H1 (cell line): ENCODE results near the gene NXT2. TPM values are rescaled to one million over a fixed set of nuclear protein-coding genes. Genes with fewer than 3 reads are reported as not detected.

Source experiments
- CTCF ChIA-PET: fragments of 300-600 bp; sonication (Branson Sonifier 250); formaldehyde crosslinking; loops from one replicate; lab custom pipeline; 2021; ENCODE audit not compliant: partially characterized antibody; lab: Charles Lee
- POLR2A ChIA-PET: fragments of 300-600 bp; sonication (Branson Sonifier 250); formaldehyde crosslinking; loops from one replicate; lab custom pipeline; 2021; ENCODE audit warnings: inconsistent platforms; ENCODE audit not compliant: partially characterized antibody; lab: Charles Lee
- DNase-seq, 2 experiments: peaks; one replicate each; pipeline versions ENCODE4 v3.0.0 to v3.0.0-alpha.2; 2010 to 2022; ENCODE audit warnings: low spot score in 2 of 2, low read depth in 1 of 2, mixed read lengths in 1 of 2
- FAIRE-seq: peaks from 2 replicates; lab custom pipeline; 2011; peaks lifted over from hg19 to GRCh38; lab: Jason Lieb, UNC
- H2AFZ ChIP-seq: 2 replicates; pipeline ENCODE4 v1.8.1; 2012; ENCODE audit warnings: low read length, inconsistent platforms
- H2AK5ac ChIP-seq: 2 replicates; pipeline ENCODE4 v1.6.1; 2013; ENCODE audit warnings: low read depth, low read length
- H2BK120ac ChIP-seq: replicated peaks from 2 replicates; pipeline ENCODE3; 2013; ENCODE audit warnings: low read depth, low read length, inconsistent platforms
- H2BK12ac ChIP-seq: 2 replicates; pipeline ENCODE4 v1.6.1; 2013; ENCODE audit warnings: low read depth, low read length
- H2BK15ac ChIP-seq: 2 replicates; pipeline ENCODE4 v1.6.1; 2013; ENCODE audit warnings: low read length
- H2BK20ac ChIP-seq: 2 replicates; pipeline ENCODE4 v1.6.1; 2013; ENCODE audit warnings: low read length
- H2BK5ac ChIP-seq: 2 replicates; pipeline ENCODE4 v1.6.1; 2013; ENCODE audit warnings: low read depth, low read length
- H3K14ac ChIP-seq: 2 replicates; pipeline ENCODE4 v1.6.1; 2013; ENCODE audit warnings: inconsistent platforms; ENCODE audit not compliant: insufficient read length
- H3K18ac ChIP-seq: 2 replicates; pipeline ENCODE4 v1.6.1; 2013; ENCODE audit warnings: low read length; ENCODE audit errors: extremely low read depth
- H3K23ac ChIP-seq: 2 replicates; pipeline ENCODE4 v1.6.1; 2013; ENCODE audit warnings: inconsistent platforms; ENCODE audit not compliant: insufficient read length
- H3K23me2 ChIP-seq: 2 replicates; pipeline ENCODE4 v1.6.1; 2013; ENCODE audit warnings: low read depth, low read length
- H3K27ac ChIP-seq: 2 replicates; pipeline ENCODE4 v1.6.1; 2011; ENCODE audit warnings: low read depth, low read length, inconsistent platforms
- H3K27me3 ChIP-seq, 4 experiments: replicated peaks in 1 of 4; 1 replicate in 1 of 4; 2 replicates in 3 of 4; pipeline versions ENCODE4 v1.6.1 to v1.8.1; 2011 to 2013; ENCODE audit warnings: low read length in 3 of 4, mild to moderate bottlenecking in 3 of 4, inconsistent platforms in 2 of 4, mixed read lengths in 2 of 4, moderate library complexity in 1 of 4; ENCODE audit not compliant: control insufficient read depth in 3 of 4, insufficient read depth in 3 of 4; ENCODE audit errors: extremely low read depth in 1 of 4
- H3K36me3 ChIP-seq, 4 experiments: 2 replicates each; pipeline versions ENCODE4 v1.6.1 to v1.8.1; 2011 to 2013; ENCODE audit warnings: mild to moderate bottlenecking in 4 of 4, low read length in 3 of 4, moderate library complexity in 2 of 4, control low read depth in 1 of 4, inconsistent platforms in 1 of 4; ENCODE audit not compliant: insufficient read depth in 4 of 4, control insufficient read depth in 2 of 4
- H3K4ac ChIP-seq: replicated peaks from 2 replicates; pipeline ENCODE3; 2013; ENCODE audit warnings: low read length, low read depth, mixed read lengths, inconsistent platforms; ENCODE audit not compliant: insufficient read length
- H3K4me1 ChIP-seq, 4 experiments: replicated peaks in 1 of 4; 1 replicate in 1 of 4; 2 replicates in 3 of 4; pipeline versions ENCODE4 v1.6.1 to v1.8.1; 2011 to 2013; ENCODE audit warnings: low read length in 3 of 4, inconsistent platforms in 2 of 4, mixed read lengths in 1 of 4; ENCODE audit not compliant: insufficient read depth in 4 of 4, control insufficient read depth in 3 of 4
- H3K4me2 ChIP-seq, 2 experiments: 2 replicates each; pipeline versions ENCODE4 v1.6.1 to v1.8.1; 2011 to 2013; ENCODE audit warnings: low read depth in 2 of 2, low read length in 2 of 2, control low read depth in 1 of 2, inconsistent platforms in 1 of 2, mild to moderate bottlenecking in 1 of 2; ENCODE audit not compliant: insufficient read depth in 1 of 2
- H3K4me3 ChIP-seq, 4 experiments: fragments of 200-600, 300-600 bp in 1 of 4; sonication (generic), shearing (Covaris generic), sonication (Bioruptor Twin) in 1 of 4; 2 replicates each; pipeline versions ENCODE4 v1.5.1 to v1.8.1; 2011 to 2016; ENCODE audit warnings: low read length in 4 of 4, low read depth in 3 of 4, control low read depth in 2 of 4, inconsistent platforms in 2 of 4, mild to moderate bottlenecking in 2 of 4, mixed read lengths in 1 of 4, moderate library complexity in 1 of 4; ENCODE audit not compliant: insufficient read depth in 2 of 4; ENCODE audit errors: extremely low read depth in 1 of 4
- H3K56ac ChIP-seq: replicated peaks from 2 replicates; pipeline ENCODE3; 2013; ENCODE audit warnings: low read depth, mild to moderate bottlenecking, mixed read lengths, low read length, inconsistent platforms; ENCODE audit not compliant: insufficient read length
- H3K79me1 ChIP-seq: 2 replicates; pipeline ENCODE4 v1.6.1; 2013; ENCODE audit warnings: low read depth, low read length, control low read depth
- H3K79me2 ChIP-seq, 2 experiments: 2 replicates each; pipeline versions ENCODE4 v1.6.1 to v1.8.1; 2012 to 2013; ENCODE audit warnings: low read length in 2 of 2, mild to moderate bottlenecking in 2 of 2, inconsistent platforms in 1 of 2; ENCODE audit not compliant: insufficient read depth in 2 of 2, control insufficient read depth in 1 of 2
- H3K9ac ChIP-seq, 4 experiments: replicated peaks in 1 of 4; 1 replicate in 1 of 4; 2 replicates in 3 of 4; pipeline versions ENCODE4 v1.6.1 to v1.8.1; 2011 to 2013; ENCODE audit warnings: low read depth in 3 of 4, low read length in 3 of 4, control low read depth in 2 of 4, mild to moderate bottlenecking in 2 of 4, moderate library complexity in 2 of 4, inconsistent platforms in 1 of 4; ENCODE audit errors: extremely low read depth in 1 of 4
- H3K9me3 ChIP-seq, 2 experiments: 2 replicates each; pipeline versions ENCODE4 v1.6.1 to v1.8.1; 2012 to 2013; ENCODE audit warnings: mild to moderate bottlenecking in 2 of 2, moderate library complexity in 2 of 2, control low read depth in 1 of 2, inconsistent platforms in 1 of 2, low read depth in 1 of 2, low read length in 1 of 2, mixed read lengths in 1 of 2; ENCODE audit not compliant: insufficient read depth in 2 of 2
- H4K20me1 ChIP-seq, 2 experiments: replicated peaks in 1 of 2; 2 replicates each; pipeline versions ENCODE3 to v1.8.1; 2011 to 2013; ENCODE audit warnings: inconsistent platforms in 2 of 2, low read length in 2 of 2, mild to moderate bottlenecking in 1 of 2; ENCODE audit not compliant: insufficient read depth in 2 of 2, control insufficient read depth in 1 of 2
- H4K5ac ChIP-seq: 2 replicates; pipeline ENCODE4 v1.6.1; 2013; ENCODE audit warnings: low read length, low read depth, mixed read lengths, inconsistent platforms; ENCODE audit not compliant: insufficient read length
- H4K8ac ChIP-seq: 2 replicates; pipeline ENCODE4 v1.8.0; 2013; ENCODE audit warnings: mild to moderate bottlenecking, moderate library complexity, low read length, inconsistent platforms; ENCODE audit not compliant: insufficient read depth; ENCODE audit errors: extremely low read depth
- H4K91ac ChIP-seq: replicated peaks from 2 replicates; pipeline ENCODE3; 2013; ENCODE audit warnings: low read length, mixed read lengths, inconsistent platforms; ENCODE audit not compliant: insufficient read length
- KDM5A ChIP-seq: fragments of 200-600 bp; IDR thresholded peaks from 2 replicates; pipeline ENCODE4 v1.7.1; 2012; ENCODE audit warnings: mild to moderate bottlenecking, low read length, inconsistent platforms, mixed read lengths
- WGBS, 2 experiments: shearing (Covaris generic) in 1 of 2; methylation state at CpG; one replicate each; pipeline versions ENCODE4 v1.1.6 to v1.1.7; 2013 to 2015; ENCODE audit warnings: low lambda C conversion rate in 2 of 2, mixed read lengths in 2 of 2, inconsistent platforms in 1 of 2, low coverage in 1 of 2, missing lambda C conversion rate in 1 of 2; ENCODE audit not compliant: insufficient replicate concordance in 2 of 2, insufficient coverage in 1 of 2, insufficient read length in 1 of 2; ENCODE audit errors: extremely low coverage in 1 of 2, missing lambda C conversion rate in 1 of 2; 5-methylcytosine and 5-hydroxymethylcytosine counted together
- polyA plus RNA-seq, 7 experiments: library from polyadenylated mRNA; depleted of rRNA in 3 of 7; stranded (reverse) in 5 of 7; unstranded in 2 of 7; fragments of >200 nt in 5 of 7; fragments of 200-250 nt in 2 of 7; gene quantifications; 1 replicate in 5 of 7; 2 replicates in 1 of 7; 4 replicates in 1 of 7; pipeline versions ENCODE4 v1.2.1 to v1.2.3, GENCODE V29; 2011 to 2013; ENCODE audit warnings: missing spikeins in 2 of 7, mixed read lengths in 2 of 7
- total RNA-seq: library from RNA; stranded (reverse); fragmentation: NEBNext Ultra II Directional; extraction: Animal tissue kit (Norgen Biotek cat#: 25700); gene quantifications from 2 replicates; pipeline ENCODE4 v1.2.1, GENCODE V29; 2021

Gene NXT2
- total and polyA plus RNA-seq, 2 of the 8 experiments (the other 6 are each of a cell fraction or from before 2014, with no cell fraction given), result 6.1 to 13.5 TPM

DNA sequence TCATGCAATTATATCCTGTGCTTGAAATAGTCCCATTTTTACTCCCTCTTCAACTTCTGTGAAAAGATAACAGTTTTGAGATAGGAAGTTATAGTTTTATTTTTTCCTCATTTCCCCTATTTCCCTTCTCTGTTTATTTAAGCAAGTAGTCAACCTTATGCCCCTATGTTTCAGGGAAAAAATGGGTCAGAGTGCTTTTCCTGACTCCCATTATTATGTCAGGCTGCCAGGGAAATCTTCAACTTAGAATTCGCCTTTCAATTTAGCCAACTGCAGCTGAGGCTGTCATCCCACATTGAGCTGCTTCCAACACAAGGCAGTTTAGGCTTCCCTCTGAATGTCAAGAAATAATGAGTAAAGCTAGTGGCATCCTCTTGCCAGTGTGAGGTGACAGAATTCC is 42.3 kb downstream of the NXT2 start:
- FAIRE-seq, result no peak
- CTCF ChIA-PET, result no interaction called here
- 56% methylated on average over 1 of the region's 1 CpG; no CpG with 5 or more reads in 1 of the 2 experiments for WGBS, 2 experiments

More for the DNA sequence above, 42.3 kb downstream of the NXT2 start:
- Histone ChIP-seq H3K14ac (no peak overlapping the region), H3K36me3 (no peaks in the 10 kb centered on the region), H2BK120ac (no peak overlapping the region), H3K4me2 (no peak overlapping the region), H3K4me3 (no peak overlapping the region), H2BK5ac (no peak overlapping the region), H3K56ac (no peak overlapping the region), H2BK20ac (no peak overlapping the region), H2AFZ (no peak overlapping the region), H4K5ac (no peak overlapping the region)
- no peak for TF ChIP-seq KDM5A
- TF ChIP-seq, all 59 proteins: peak for 0
- no peaks in the 10 kb centered on the region for H3K9me3 ChIP-seq
- no peaks in the 10 kb centered on the region for H3K4me1 ChIP-seq
- H2BK15ac ChIP-seq, result no peak overlapping the region
- H4K8ac ChIP-seq, result no peak overlapping the region
- no peaks in the 10 kb centered on the region for H4K20me1 ChIP-seq
- no peak overlapping the region for H3K4ac ChIP-seq
- no peak overlapping the region for H2BK12ac ChIP-seq
- no peak overlapping the region for H3K18ac ChIP-seq
- no peak for DNase-seq
- no peaks in the 10 kb centered on the region for H3K23me2 ChIP-seq
- no peak overlapping the region for H3K9ac ChIP-seq
- no peaks in the 10 kb centered on the region for H3K79me2 ChIP-seq
- H3K79me1 ChIP-seq, result no peaks in the 10 kb centered on the region
- no peak overlapping the region for H3K27ac ChIP-seq
- no peak overlapping the region for H4K91ac ChIP-seq
- no peak overlapping the region for H3K23ac ChIP-seq
- no peak overlapping the region for H2AK5ac ChIP-seq
- H3K27me3 ChIP-seq, result no peaks in the 10 kb centered on the region
- POLR2A ChIA-PET, result no interaction called here
